Testis (tissue), 3 donors: ENCODE data around the gene LRRFIP1. TPM values are rescaled to one million over a fixed set of nuclear protein-coding genes. Genes with fewer than 3 reads are reported as not detected.
"Not testable (repeated sequence)": the region's sequence is repeated elsewhere in the genome, so short reads cannot be mapped to it uniquely, and the experiment has no call there.

Source experiments
- DNase-seq: peaks from one replicate; pipeline ENCODE4 v3.0.0-alpha.2; 2019
- H3K27ac ChIP-seq, 2 donors: fragments of 200-600 bp; sonication (generic); one replicate each; pipeline ENCODE4 v1.5.1; 2019
- H3K27me3 ChIP-seq: fragments of 200-600 bp; sonication (generic); one replicate; pipeline ENCODE4 v1.5.1; 2019
- H3K36me3 ChIP-seq: fragments of 200-600 bp; sonication (generic); one replicate; pipeline ENCODE4 v1.5.1; 2017; ENCODE audit warnings: low read depth; ENCODE audit errors: missing control alignments
- H3K4me1 ChIP-seq: fragments of 200-600 bp; sonication (generic); one replicate; pipeline ENCODE4 v1.5.1; 2019
- H3K4me3 ChIP-seq, 2 donors: fragments of 200-600 bp; sonication (generic); one replicate each; pipeline ENCODE4 v1.5.1; 2017 to 2019
- H3K9me3 ChIP-seq: fragments of 200-600 bp; sonication (generic); one replicate; pipeline ENCODE4 v1.5.1; 2017
- CTCF ChIP-seq, 3 experiments: fragments of 450-650 bp in 2 of 3; fragments of 200-600 bp in 1 of 3; sonication (generic) in 1 of 3; IDR thresholded peaks; one replicate each; pipeline ENCODE4 v1.5.1; 2016 to 2019; ENCODE audit warnings: antibody characterized with exemption in 3 of 3, mild to moderate bottlenecking in 2 of 3, moderate library complexity in 1 of 3
- POLR2A ChIP-seq: fragments of 450-650 bp; IDR thresholded peaks from one replicate; pipeline ENCODE4 v1.6.1; 2017; ENCODE audit warnings: antibody characterized with exemption, mild to moderate bottlenecking, moderate library complexity
- WGBS, 2 donors: methylation state at CpG; one replicate each; pipeline ENCODE4 v1.1.5; 2018; 5-methylcytosine and 5-hydroxymethylcytosine counted together
- intact Hi-C: fragments of 100-400 bp; cut with DNase I; formaldehyde crosslinking; loops from one replicate; pipeline ENCODE4 v1.15.1; 2023; ENCODE audit warnings: low total_unique reads
- polyA plus RNA-seq: library from polyadenylated mRNA; stranded (reverse); fragments of 350-450 nt; fragmentation: Illumina TruSeq; extraction: RNeasy Lipid Tissue Mini Kit (QIAGEN cat#74804); gene quantifications from one replicate; pipeline ENCODE4 v1.2.3, GENCODE V29; 2014; ENCODE audit warnings: low read depth, low replicate concordance; ENCODE audit not compliant: insufficient read depth
- total RNA-seq, 2 donors: library from RNA; depleted of rRNA; stranded (reverse); fragments of >200 nt; gene quantifications; one replicate each; pipeline ENCODE4 v1.2.3, GENCODE V29; 2016

Gene LRRFIP1
- total and polyA plus RNA-seq, 3 donors from 2014 or later = 17.4 to 33.5 (median 25.5) TPM

DNA sequence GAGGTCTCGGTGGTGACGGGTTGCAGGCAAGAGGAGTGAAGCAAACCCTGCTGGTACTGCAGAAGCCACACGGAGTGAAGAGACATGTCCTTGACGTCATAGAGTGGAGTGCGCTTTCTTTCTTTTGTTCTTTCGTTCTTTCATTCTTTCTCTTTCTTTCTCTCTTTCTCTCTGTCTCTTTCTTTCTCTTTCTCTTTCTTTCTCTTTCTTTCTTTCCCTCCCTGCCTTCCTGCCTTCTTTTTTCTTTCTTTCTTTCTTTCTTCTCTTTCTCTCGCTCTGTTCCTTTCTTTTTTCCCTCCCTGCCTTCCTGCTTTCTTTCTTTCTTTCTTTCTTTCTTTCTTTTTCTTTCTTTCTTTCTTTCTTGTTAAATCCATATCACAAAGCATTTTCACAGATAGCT is 39.2 kb downstream of the LRRFIP1 start:
- Histone ChIP-seq H3K36me3 (no peaks in the 10 kb centered on the region), H3K4me3 (no peak overlapping the region), H3K9me3 (no peaks in the 10 kb centered on the region), H3K4me1 (peaks cover 12% of the 10 kb centered on the region), H3K27ac (no peak overlapping the region), H3K27me3 (no peaks in the 10 kb centered on the region)
- intact Hi-C loops = no loop called here
- WGBS, 2 donors = 75 to 84% methylated on average over 7 of the region's 7 CpGs
- TF ChIP-seq POLR2A (no peak), CTCF (IDR thresholded peaks at IDR 0.05) (no peak)
- DNase-seq = no peak

GRCh38 chr2:237667050-237667576 is 39.7 kb downstream of the LRRFIP1 start:
- H3K27ac ChIP-seq, H3K4me3 ChIP-seq, DNase-seq, H3K9me3 ChIP-seq, intact Hi-C loops, H3K36me3 ChIP-seq, H3K27me3 ChIP-seq: not testable (repeated sequence)
- 90 to 92% methylated on average over 6 of the region's 6 CpGs for WGBS, 2 donors
- H3K4me1 ChIP-seq = peaks cover 12% of the 10 kb centered on the region

DNA sequence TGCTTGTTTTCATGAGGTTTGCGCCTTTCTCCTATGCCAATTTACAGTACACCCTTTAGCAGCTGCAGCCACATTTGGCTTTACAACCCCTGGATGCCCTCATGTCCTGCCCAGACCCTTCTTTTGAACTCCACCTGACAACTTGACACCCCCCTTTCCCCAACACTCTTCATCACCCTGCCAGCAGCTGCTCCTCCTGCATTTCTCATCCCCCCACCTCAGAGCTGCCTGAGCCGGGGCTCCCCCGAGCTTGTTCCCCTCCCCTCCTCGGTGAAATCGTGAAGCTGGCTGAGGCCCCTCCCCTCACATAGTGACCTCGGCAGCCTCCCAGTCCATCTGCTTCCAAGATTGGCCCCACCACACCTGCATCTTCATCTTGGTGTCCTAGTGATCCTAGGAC is 40.5 kb downstream of the LRRFIP1 start:
- H3K27ac ChIP-seq = no peak overlapping the region
- WGBS, 2 donors = 79 to 89% methylated on average over 6 of the region's 6 CpGs
- intact Hi-C loops = no loop called here
- H3K9me3 ChIP-seq = no peaks in the 10 kb centered on the region
- peaks cover 12% of the 10 kb centered on the region for H3K4me1 ChIP-seq
- H3K36me3 ChIP-seq = no peaks in the 10 kb centered on the region
- no peak for TF ChIP-seq POLR2A
- TF ChIP-seq CTCF (IDR thresholded peaks at IDR 0.05) = no peak
- no peak overlapping the region for H3K4me3 ChIP-seq
- no peaks in the 10 kb centered on the region for H3K27me3 ChIP-seq
- DNase-seq = no peak

DNA sequence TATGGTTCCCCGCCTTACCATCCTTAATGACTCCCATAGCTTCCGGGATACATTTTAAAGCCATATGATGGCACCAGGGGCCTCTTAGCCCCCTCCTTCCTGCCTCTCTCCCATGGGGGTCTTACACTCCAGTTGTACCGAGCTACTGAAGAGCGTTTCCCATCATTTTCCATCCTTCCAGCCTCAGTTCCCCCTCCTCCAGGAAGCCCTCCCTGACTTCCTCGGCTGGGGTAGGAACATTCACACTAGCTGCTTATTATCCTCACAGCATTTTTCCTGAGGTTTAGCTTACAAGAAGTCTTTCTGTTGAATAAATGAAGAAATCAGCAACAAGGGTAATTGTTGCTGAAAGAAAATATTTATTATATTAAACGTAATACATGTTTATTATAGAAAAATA is 41.1 kb downstream of the LRRFIP1 start:
- Histone ChIP-seq H3K27ac (no peak overlapping the region), H3K9me3 (no peaks in the 10 kb centered on the region), H3K4me1 (peaks cover 12% of the 10 kb centered on the region), H3K27me3 (no peaks in the 10 kb centered on the region), H3K4me3 (no peak overlapping the region), H3K36me3 (no peaks in the 10 kb centered on the region)
- DNase-seq = no peak
- no peak for TF ChIP-seq POLR2A
- no peak for TF ChIP-seq CTCF (IDR thresholded peaks at IDR 0.05)
- WGBS, 2 donors = 93 to 97% methylated on average over 6 of the region's 6 CpGs
- intact Hi-C loops = no loop called here

GRCh38 chr2:237669283-237669627 is 41.9 kb downstream of the LRRFIP1 start:
- DNase-seq = no peak
- intact Hi-C loops = no loop called here
- H3K36me3 ChIP-seq = no peaks in the 10 kb centered on the region
- WGBS, 2 donors = 45 to 46% methylated on average over 3 of the region's 3 CpGs
- H3K27me3 ChIP-seq = no peaks in the 10 kb centered on the region
- no peak overlapping the region for H3K4me3 ChIP-seq
- no peaks in the 10 kb centered on the region for H3K9me3 ChIP-seq
- TF ChIP-seq POLR2A = no peak
- TF ChIP-seq CTCF (IDR thresholded peaks at IDR 0.05) = no peak
- no peak overlapping the region for H3K27ac ChIP-seq
- H3K4me1 ChIP-seq = peaks cover 12% of the 10 kb centered on the region
